ENCODE data around the gene ATP8B4.

DNA sequence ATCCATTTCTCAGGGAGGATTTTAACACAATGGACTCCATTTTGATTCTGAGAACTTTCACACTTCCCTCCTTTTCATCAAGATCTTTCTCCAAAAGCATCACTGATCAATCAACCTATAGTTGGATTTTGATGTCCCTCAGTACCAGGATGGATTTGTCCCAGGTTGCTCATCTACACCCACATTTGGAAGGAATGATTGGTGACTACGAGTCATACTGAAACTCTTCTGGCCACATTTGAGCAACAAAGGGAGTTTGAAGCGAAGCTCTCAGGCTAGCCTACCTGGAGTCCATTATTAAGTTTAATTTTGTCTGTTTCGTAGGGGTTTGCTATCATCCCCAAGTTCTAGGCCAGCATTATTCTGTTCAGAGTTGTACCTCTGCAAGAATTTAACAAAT, 31.3 kb upstream of the ATP8B4 start:
- no peak for TF ChIP-seq EP300 (IDR thresholded peaks at IDR 0.05)
- TF ChIP-seq, protein P1, sequence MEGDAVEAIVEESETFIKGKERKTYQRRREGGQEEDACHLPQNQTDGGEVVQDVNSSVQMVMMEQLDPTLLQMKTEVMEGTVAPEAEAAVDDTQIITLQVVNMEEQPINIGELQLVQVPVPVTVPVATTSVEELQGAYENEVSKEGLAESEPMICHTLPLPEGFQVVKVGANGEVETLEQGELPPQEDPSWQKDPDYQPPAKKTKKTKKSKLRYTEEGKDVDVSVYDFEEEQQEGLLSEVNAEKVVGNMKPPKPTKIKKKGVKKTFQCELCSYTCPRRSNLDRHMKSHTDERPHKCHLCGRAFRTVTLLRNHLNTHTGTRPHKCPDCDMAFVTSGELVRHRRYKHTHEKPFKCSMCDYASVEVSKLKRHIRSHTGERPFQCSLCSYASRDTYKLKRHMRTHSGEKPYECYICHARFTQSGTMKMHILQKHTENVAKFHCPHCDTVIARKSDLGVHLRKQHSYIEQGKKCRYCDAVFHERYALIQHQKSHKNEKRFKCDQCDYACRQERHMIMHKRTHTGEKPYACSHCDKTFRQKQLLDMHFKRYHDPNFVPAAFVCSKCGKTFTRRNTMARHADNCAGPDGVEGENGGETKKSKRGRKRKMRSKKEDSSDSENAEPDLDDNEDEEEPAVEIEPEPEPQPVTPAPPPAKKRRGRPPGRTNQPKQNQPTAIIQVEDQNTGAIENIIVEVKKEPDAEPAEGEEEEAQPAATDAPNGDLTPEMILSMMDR (IDR thresholded peaks at IDR 0.05): no peak
- no peak for TF ChIP-seq POLR2A (IDR thresholded peaks at IDR 0.05)

Data from tibial nerve (tissue), 4 donors.